NB4 (cell line): Measurements from ENCODE around the gene IL18.

Source experiments
- CTCF ChIP-seq: IDR thresholded peaks from one replicate; pipeline ENCODE4 v1.5.1; 2012; ENCODE audit warnings: low read depth, low read length
- MYC ChIP-seq: IDR thresholded peaks from 2 replicates; pipeline ENCODE4 v1.6.1; 2011; ENCODE audit warnings: low read depth, low read length

GRCh38 chr11:112211536-112211935, 47.6 kb upstream of the IL18 start:
- TF ChIP-seq CTCF (no peak), MYC (no peak)
